Stimulated activated CD4-positive, alpha-beta T cell treated with anti-CD3 and anti-CD28 coated beads, Interleukin-4, amount 100 ng/mL, for 24 hours (primary cell): ENCODE results near the gene ASB13.

ENCODE experiments used
- DNase-seq: peaks from one replicate; pipeline ENCODE4 v3.0.0-alpha.2; 2020

The ASB13 gene

GRCh38 chr10:5668429-5668828 is 2.0 kb upstream of the ASB13 start:
- DNase-seq: no peak

GRCh38 chr10:5666841-5667630 is 641 bp upstream of the ASB13 start:
- no peak for DNase-seq

- no peak for DNase-seq
These were observed 905 bp downstream of the ASB13 start for GRCh38 chr10:5665373-5666007.

- DNase-seq: no peak
These were observed 2.5 kb downstream of the ASB13 start for GRCh38 chr10:5663692-5664427.

- no peak for DNase-seq
These were observed 3.5 kb downstream of the ASB13 start for GRCh38 chr10:5662708-5663579.

- DNase-seq: no peak
These were observed 5.4 kb downstream of the ASB13 start for GRCh38 chr10:5661043-5661442.

- DNase-seq: no peak
These were observed 6.5 kb downstream of the ASB13 start for GRCh38 chr10:5659702-5660528.

- DNase-seq: no peak
These were observed 7.3 kb downstream of the ASB13 start for GRCh38 chr10:5658871-5659618.

- no peak for DNase-seq
These were observed 9.4 kb downstream of the ASB13 start for GRCh38 chr10:5656737-5657579.

GRCh38 chr10:5655121-5655520 is 11.3 kb downstream of the ASB13 start:
- DNase-seq: no peak

- DNase-seq: no peak
These were observed 12.1 kb downstream of the ASB13 start for GRCh38 chr10:5654218-5654755.

GRCh38 chr10:5652746-5653145 is 13.6 kb downstream of the ASB13 start:
- DNase-seq: no peak

GRCh38 chr10:5651388-5651764 is 15.0 kb downstream of the ASB13 start:
- no peak for DNase-seq

- DNase-seq: no peak
These were observed 15.6 kb downstream of the ASB13 start for GRCh38 chr10:5650664-5651387.

GRCh38 chr10:5649746-5650145 is 16.6 kb downstream of the ASB13 start:
- DNase-seq: no peak

GRCh38 chr10:5648494-5649457 is 17.6 kb downstream of the ASB13 start:
- no peak for DNase-seq

GRCh38 chr10:5647507-5648240 is 18.7 kb downstream of the ASB13 start:
- no peak for DNase-seq
